ENCODE measurements around the gene MLLT10. TPM values are rescaled to one million over a fixed set of nuclear protein-coding genes. Genes with fewer than 3 reads are reported as not detected.
"Not testable (repeated sequence)": the region's sequence is repeated elsewhere in the genome, so short reads cannot be mapped to it uniquely, and the experiment has no call there.

MLLT10 gene
- total RNA-seq, 1 donor: 37.6 TPM

DNA sequence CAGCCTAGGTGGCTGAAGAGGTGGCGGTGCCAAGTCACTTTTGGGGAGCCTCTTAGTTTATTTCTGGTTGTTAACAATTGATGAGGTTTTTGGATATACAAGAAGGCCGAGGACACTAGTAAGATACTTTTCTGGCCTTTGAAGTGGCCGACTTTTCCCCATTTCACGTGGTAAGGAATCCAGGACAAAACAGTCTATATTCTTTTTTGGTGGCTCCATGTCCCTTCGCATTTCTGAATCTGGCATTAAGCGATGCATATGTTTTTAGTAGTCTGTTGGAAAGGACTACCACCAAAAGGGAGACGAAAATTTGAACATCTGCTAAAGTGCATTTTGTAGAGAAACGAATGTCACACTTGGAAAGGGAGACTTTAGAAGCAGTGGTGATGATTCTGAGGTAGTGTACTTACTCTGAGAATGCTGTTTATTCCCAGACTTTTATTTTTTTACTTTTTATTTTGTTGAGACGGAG, 1.5 kb downstream of the MLLT10 start:
- no peak for DNase-seq (ENCODE audit: insufficient read length, low spot score, missing footprints)
- Histone ChIP-seq H3K4me3 (ENCODE audit: insufficient read depth, low read length) (peak overlapping the region; percentile 81), H3K4me1 (ENCODE audit: insufficient read depth, low read length) (peaks cover 14% of the 10 kb centered on the region), H3K27me3 (ENCODE audit: insufficient read depth, low read length) (no peaks in the 10 kb centered on the region), H3K79me2 (ENCODE audit: insufficient read depth, low read length) (peaks cover 39% of the 10 kb centered on the region), H2AFZ (ENCODE audit: low read length) (peak overlapping the region; percentile 63), H3K9me3 (ENCODE audit: low read depth, low read length) (no peaks in the 10 kb centered on the region), H4K20me1 (ENCODE audit: insufficient read depth, low read length) (peaks cover 4% of the 10 kb centered on the region), H3K4me2 (ENCODE audit: insufficient read depth, low read length) (peak overlapping the region; percentile 65), H3K36me3 (ENCODE audit: insufficient read depth, low read length) (peaks cover 23% of the 10 kb centered on the region), H3K27ac (ENCODE audit: low read depth, low read length) (peak overlapping the region; percentile 44)
- TF ChIP-seq, protein P1, sequence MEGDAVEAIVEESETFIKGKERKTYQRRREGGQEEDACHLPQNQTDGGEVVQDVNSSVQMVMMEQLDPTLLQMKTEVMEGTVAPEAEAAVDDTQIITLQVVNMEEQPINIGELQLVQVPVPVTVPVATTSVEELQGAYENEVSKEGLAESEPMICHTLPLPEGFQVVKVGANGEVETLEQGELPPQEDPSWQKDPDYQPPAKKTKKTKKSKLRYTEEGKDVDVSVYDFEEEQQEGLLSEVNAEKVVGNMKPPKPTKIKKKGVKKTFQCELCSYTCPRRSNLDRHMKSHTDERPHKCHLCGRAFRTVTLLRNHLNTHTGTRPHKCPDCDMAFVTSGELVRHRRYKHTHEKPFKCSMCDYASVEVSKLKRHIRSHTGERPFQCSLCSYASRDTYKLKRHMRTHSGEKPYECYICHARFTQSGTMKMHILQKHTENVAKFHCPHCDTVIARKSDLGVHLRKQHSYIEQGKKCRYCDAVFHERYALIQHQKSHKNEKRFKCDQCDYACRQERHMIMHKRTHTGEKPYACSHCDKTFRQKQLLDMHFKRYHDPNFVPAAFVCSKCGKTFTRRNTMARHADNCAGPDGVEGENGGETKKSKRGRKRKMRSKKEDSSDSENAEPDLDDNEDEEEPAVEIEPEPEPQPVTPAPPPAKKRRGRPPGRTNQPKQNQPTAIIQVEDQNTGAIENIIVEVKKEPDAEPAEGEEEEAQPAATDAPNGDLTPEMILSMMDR (IDR thresholded peaks at IDR 0.05; ENCODE audit: extremely low read depth, low read depth, low read length): no peak

DNA sequence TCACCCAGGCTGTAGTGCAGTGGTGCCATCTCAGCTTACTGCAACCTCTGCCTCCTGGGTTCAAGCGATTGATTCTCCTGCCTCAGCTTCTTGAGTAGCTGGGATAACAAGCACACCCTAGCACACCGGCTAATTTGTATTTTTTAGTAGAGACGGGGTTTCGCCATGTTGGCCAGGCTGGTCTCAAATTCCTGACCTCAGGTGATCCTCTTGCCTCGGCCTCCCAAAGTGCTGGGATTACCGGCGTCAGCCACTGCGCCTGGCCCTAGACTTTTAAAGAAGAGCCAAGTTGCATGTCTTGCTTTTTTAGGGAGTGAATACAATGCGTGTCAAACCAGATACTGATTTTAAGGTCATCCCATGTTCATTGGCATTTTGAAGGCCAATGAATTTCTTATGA, 1.9 kb downstream of the MLLT10 start:
- not testable (repeated sequence) for H3K27ac ChIP-seq (ENCODE audit: low read depth, low read length); H3K4me3 ChIP-seq (ENCODE audit: insufficient read depth, low read length); DNase-seq (ENCODE audit: insufficient read length, low spot score, missing footprints); H3K27me3 ChIP-seq (ENCODE audit: insufficient read depth, low read length); H3K9me3 ChIP-seq (ENCODE audit: low read depth, low read length); H2AFZ ChIP-seq (ENCODE audit: low read length); H4K20me1 ChIP-seq (ENCODE audit: insufficient read depth, low read length)
- H3K79me2 ChIP-seq (ENCODE audit: insufficient read depth, low read length): peaks cover 43% of the 10 kb centered on the region
- H3K36me3 ChIP-seq (ENCODE audit: insufficient read depth, low read length): peaks cover 27% of the 10 kb centered on the region
- H3K4me1 ChIP-seq (ENCODE audit: insufficient read depth, low read length): peaks cover 14% of the 10 kb centered on the region
- H3K4me2 ChIP-seq (ENCODE audit: insufficient read depth, low read length): peak overlapping the region; percentile 65

DNA sequence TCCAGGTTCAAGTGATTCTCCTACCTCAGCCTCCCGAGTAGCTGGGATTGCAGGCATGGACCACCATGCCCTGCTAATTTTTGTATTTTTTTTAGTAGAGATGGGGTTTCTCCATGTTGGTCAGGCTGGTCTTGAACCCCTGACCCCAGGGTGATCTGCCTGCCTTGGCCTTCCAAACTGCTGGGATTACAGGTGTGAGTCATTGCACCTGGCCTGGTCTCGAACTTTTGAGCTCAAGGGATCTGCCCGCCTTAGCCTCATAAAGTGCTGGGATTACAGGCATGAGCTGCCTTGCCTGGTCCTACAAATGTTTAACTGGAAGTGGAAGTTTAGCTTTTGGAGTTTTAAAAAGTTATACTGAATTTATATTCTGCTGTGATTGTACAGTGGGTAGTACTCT, 2.8 kb downstream of the MLLT10 start:
- peaks cover 4% of the 10 kb centered on the region for H4K20me1 ChIP-seq (ENCODE audit: insufficient read depth, low read length)
- no peaks in the 10 kb centered on the region for H3K9me3 ChIP-seq (ENCODE audit: low read depth, low read length)
- H3K4me2 ChIP-seq (ENCODE audit: insufficient read depth, low read length): no peak overlapping the region
- H3K4me1 ChIP-seq (ENCODE audit: insufficient read depth, low read length): peaks cover 14% of the 10 kb centered on the region
- no peaks in the 10 kb centered on the region for H3K27me3 ChIP-seq (ENCODE audit: insufficient read depth, low read length)
- peaks cover 52% of the 10 kb centered on the region for H3K79me2 ChIP-seq (ENCODE audit: insufficient read depth, low read length)
- DNase-seq (ENCODE audit: insufficient read length, low spot score, missing footprints): no peak
- H3K4me3 ChIP-seq (ENCODE audit: insufficient read depth, low read length): no peak overlapping the region
- H2AFZ ChIP-seq (ENCODE audit: low read length): no peak overlapping the region
- TF ChIP-seq, protein P1 (IDR thresholded peaks at IDR 0.05; ENCODE audit: extremely low read depth, low read depth, low read length): no peak
- no peak overlapping the region for H3K27ac ChIP-seq (ENCODE audit: low read depth, low read length)
- peaks cover 33% of the 10 kb centered on the region for H3K36me3 ChIP-seq (ENCODE audit: insufficient read depth, low read length)

- not testable (repeated sequence) for H4K20me1 ChIP-seq (ENCODE audit: insufficient read depth, low read length); H2AFZ ChIP-seq (ENCODE audit: low read length)
- peaks cover 70% of the 10 kb centered on the region for H3K79me2 ChIP-seq (ENCODE audit: insufficient read depth, low read length)
Observed at GRCh38 chr10:21540701-21541100, 6.7 kb downstream of the MLLT10 start.

GRCh38 chr10:21547246-21547645, 13.2 kb downstream of the MLLT10 start:
- peaks cover 11% of the 10 kb centered on the region for H4K20me1 ChIP-seq (ENCODE audit: insufficient read depth, low read length)
- peaks cover 73% of the 10 kb centered on the region for H3K79me2 ChIP-seq (ENCODE audit: insufficient read depth, low read length)
- DNase-seq (ENCODE audit: insufficient read length, low spot score, missing footprints): no peak
- no peak overlapping the region for H3K4me3 ChIP-seq (ENCODE audit: insufficient read depth, low read length)
- H2AFZ ChIP-seq (ENCODE audit: low read length): no peak overlapping the region
- H3K36me3 ChIP-seq (ENCODE audit: insufficient read depth, low read length): peaks cover 64% of the 10 kb centered on the region
- H3K9me3 ChIP-seq (ENCODE audit: low read depth, low read length): no peaks in the 10 kb centered on the region
- no peak overlapping the region for H3K27ac ChIP-seq (ENCODE audit: low read depth, low read length)
- TF ChIP-seq, protein P1 (IDR thresholded peaks at IDR 0.05; ENCODE audit: extremely low read depth, low read depth, low read length): no peak
- H3K4me2 ChIP-seq (ENCODE audit: insufficient read depth, low read length): no peak overlapping the region
- H3K4me1 ChIP-seq (ENCODE audit: insufficient read depth, low read length): no peaks in the 10 kb centered on the region
- no peaks in the 10 kb centered on the region for H3K27me3 ChIP-seq (ENCODE audit: insufficient read depth, low read length)

More at GRCh38 chr10:21540701-21541100, 6.7 kb downstream of the MLLT10 start:
- H3K9me3 ChIP-seq (ENCODE audit: low read depth, low read length); H3K27ac ChIP-seq (ENCODE audit: low read depth, low read length); H3K4me2 ChIP-seq (ENCODE audit: insufficient read depth, low read length); H3K4me3 ChIP-seq (ENCODE audit: insufficient read depth, low read length); H3K27me3 ChIP-seq (ENCODE audit: insufficient read depth, low read length); DNase-seq (ENCODE audit: insufficient read length, low spot score, missing footprints); H3K4me1 ChIP-seq (ENCODE audit: insufficient read depth, low read length): not testable (repeated sequence)
- peaks cover 64% of the 10 kb centered on the region for H3K36me3 ChIP-seq (ENCODE audit: insufficient read depth, low read length)

All from osteoblast (primary cell).